ENCODE results near the gene DCC. TPM values are rescaled to one million over a fixed set of nuclear protein-coding genes. Genes with fewer than 3 reads are reported as not detected.
"Not testable (repeated sequence)": the region's sequence is repeated elsewhere in the genome, so short reads cannot be mapped to it uniquely, and the experiment has no call there.

Gene DCC
- total and polyA plus RNA-seq, 10 donors = 0.03 to 9.2 (median 0.91) TPM; not detected in 1

- Histone ChIP-seq H3K27me3 (replicated peaks in 1 of 7) (no peaks in the 10 kb centered on the region), H3K27ac (no peak overlapping the region), H3K4me1 (no peaks in the 10 kb centered on the region), H3K9me3 (peaks cover 0 to 16% (median 2%) of the 10 kb centered on the region in 8 donors), H3K36me3 (no peaks in the 10 kb centered on the region), H3K4me3 (no peak overlapping the region)
- WGBS, 5 donors = 59 to 73% (median 68%) methylated on average over 3 of the region's 3 CpGs
- TF ChIP-seq POLR2AphosphoS5 (IDR thresholded peaks at IDR 0.05) = no peak
- no peak for TF ChIP-seq POLR2A (IDR thresholded peaks at IDR 0.05)
- no peak for TF ChIP-seq CTCF (IDR thresholded peaks at IDR 0.05 in 8 of 11, conservative IDR thresholded peaks at IDR 0.05 in 3 of 11)
- peak; percentile 64 for DNase-seq
- intact Hi-C loops (cut with DNase I; ENCODE audit: low total_unique reads) = no loop called here
Observed at GRCh38 chr18:53496028-53496427, 1156.0 kb downstream of the DCC start.

- no peaks in the 10 kb centered on the region for H3K9me3 ChIP-seq
- 78 to 82% (median 81%) methylated on average over 7 of the region's 7 CpGs for WGBS, 5 donors
- no peaks in the 10 kb centered on the region for H3K4me1 ChIP-seq
- DNase-seq = no peak
- no peaks in the 10 kb centered on the region for H3K36me3 ChIP-seq
- H3K27ac ChIP-seq = no peak overlapping the region
- no peak overlapping the region for H3K4me3 ChIP-seq
- no peaks in the 10 kb centered on the region for H3K27me3 ChIP-seq (replicated peaks in 1 of 7)
- intact Hi-C loops (cut with DNase I; ENCODE audit: low total_unique reads) = no loop called here
- TF ChIP-seq POLR2A (IDR thresholded peaks at IDR 0.05) (no peak), CTCF (IDR thresholded peaks at IDR 0.05 in 8 of 11, conservative IDR thresholded peaks at IDR 0.05 in 3 of 11) (no peak), POLR2AphosphoS5 (IDR thresholded peaks at IDR 0.05) (no peak)
Observed at GRCh38 chr18:53503914-53504441, 1164.0 kb downstream of the DCC start.

GRCh38 chr18:53508529-53508928 lies 1168.5 kb downstream of the DCC start:
- no peaks in the 10 kb centered on the region for H3K9me3 ChIP-seq
- intact Hi-C loops (cut with DNase I; ENCODE audit: low total_unique reads) = no loop called here
- H3K4me1 ChIP-seq = no peaks in the 10 kb centered on the region
- no peak overlapping the region for H3K4me3 ChIP-seq
- TF ChIP-seq CTCF (IDR thresholded peaks at IDR 0.05 in 8 of 11, conservative IDR thresholded peaks at IDR 0.05 in 3 of 11) (no peak), POLR2A (IDR thresholded peaks at IDR 0.05) (no peak), POLR2AphosphoS5 (IDR thresholded peaks at IDR 0.05) (no peak)
- H3K27ac ChIP-seq = no peak overlapping the region
- no peaks in the 10 kb centered on the region for H3K27me3 ChIP-seq (replicated peaks in 1 of 7)
- no peaks in the 10 kb centered on the region for H3K36me3 ChIP-seq
- DNase-seq = no peak
- whole genome bisulfite sequencing, 5 donors = 68 to 78% (median 71%) methylated on average over 3 of the region's 3 CpGs

- H3K27me3 ChIP-seq (replicated peaks in 1 of 7) = no peaks in the 10 kb centered on the region
- no peaks in the 10 kb centered on the region for H3K36me3 ChIP-seq
- 68 to 92% (median 74%) methylated on average over 2 of the region's 2 CpGs for WGBS, 5 donors
- H3K9me3 ChIP-seq = no peaks in the 10 kb centered on the region
- intact Hi-C loops (cut with DNase I; ENCODE audit: low total_unique reads) = no loop called here
- H3K27ac ChIP-seq = no peak overlapping the region
- TF ChIP-seq POLR2A (IDR thresholded peaks at IDR 0.05) = no peak
- no peak for TF ChIP-seq CTCF (IDR thresholded peaks at IDR 0.05 in 8 of 11, conservative IDR thresholded peaks at IDR 0.05 in 3 of 11)
- no peak for TF ChIP-seq POLR2AphosphoS5 (IDR thresholded peaks at IDR 0.05)
- H3K4me3 ChIP-seq = no peak overlapping the region
- no peaks in the 10 kb centered on the region for H3K4me1 ChIP-seq
- DNase-seq = no peak
Observed at GRCh38 chr18:53509886-53510285, 1169.9 kb downstream of the DCC start.

GRCh38 chr18:53511725-53512124 lies 1171.7 kb downstream of the DCC start:
- H3K36me3 ChIP-seq; H3K4me3 ChIP-seq; H3K4me1 ChIP-seq; H3K27ac ChIP-seq; H3K9me3 ChIP-seq; intact Hi-C loops (cut with DNase I; ENCODE audit: low total_unique reads); DNase-seq; H3K27me3 ChIP-seq (replicated peaks in 1 of 7): not testable (repeated sequence)
- WGBS, 5 donors = 81 to 91% (median 82%) methylated on average over 13 to 15 of the region's 15 CpGs

Data from spleen (tissue), 11 donors.